Brain microvascular endothelial cell (primary cell): ENCODE results near the gene CD48.
A peak's percentile ranks its signal among the peaks of the same experiment; 100 is the strongest.

Experiments
- DNase-seq: peaks from one replicate; pipeline ENCODE4 v3.0.0-alpha.2; 2020
- H3K27ac ChIP-seq: fragments of 250-450 bp; sonication (Bioruptor Pico); 2 replicates; pipeline ENCODE4 v1.5.1; 2020; ENCODE audit warnings: mild to moderate bottlenecking, moderate library complexity
- H3K27me3 ChIP-seq: fragments of 250-450 bp; sonication (Bioruptor Pico); replicated peaks from 2 replicates; pipeline ENCODE4 v1.5.1; 2020; ENCODE audit warnings: mild to moderate bottlenecking
- H3K36me3 ChIP-seq: fragments of 250-450 bp; sonication (Bioruptor Pico); replicated peaks from 2 replicates; pipeline ENCODE4 v1.5.1; 2020; ENCODE audit warnings: mild to moderate bottlenecking
- H3K4me3 ChIP-seq: 2 replicates; pipeline ENCODE4 v1.5.1; 2011; ENCODE audit warnings: low read depth, mild to moderate bottlenecking, control low read depth, low read length, moderate library complexity
- CTCF ChIP-seq: IDR thresholded peaks from 2 replicates; pipeline ENCODE4 v1.5.1; 2011; ENCODE audit warnings: low read depth, mild to moderate bottlenecking, moderate library complexity, low read length, control low read depth, inconsistent platforms; ENCODE audit errors: missing control alignments
- in situ Hi-C: cut with HindIII; loops from 2 replicates; pipeline ENCODE4 v1.10.0; 2017; ENCODE audit warnings: low sequenced_read_pairs, low pct_ligation_motif_present

The CD48 gene

GRCh38 chr1:160637821-160638539 lies 73.6 kb downstream of the CD48 start:
- H3K27me3 ChIP-seq = no peaks in the 10 kb centered on the region
- in situ Hi-C loops = no loop called here
- no peak for TF ChIP-seq CTCF
- H3K36me3 ChIP-seq = no peaks in the 10 kb centered on the region
- no peak overlapping the region for H3K4me3 ChIP-seq
- DNase-seq = peak; percentile 3
- no peak overlapping the region for H3K27ac ChIP-seq

- DNase-seq = no peak
- no peak for TF ChIP-seq CTCF
- in situ Hi-C loops = no loop called here
- Histone ChIP-seq H3K27me3 (no peaks in the 10 kb centered on the region), H3K36me3 (no peaks in the 10 kb centered on the region), H3K4me3 (no peak overlapping the region), H3K27ac (no peak overlapping the region)
Observed at GRCh38 chr1:160637065-160637464, 74.6 kb downstream of the CD48 start.

GRCh38 chr1:160636547-160636946 lies 75.1 kb downstream of the CD48 start:
- Histone ChIP-seq H3K27ac (no peak overlapping the region), H3K36me3 (no peaks in the 10 kb centered on the region), H3K4me3 (no peak overlapping the region), H3K27me3 (no peaks in the 10 kb centered on the region)
- in situ Hi-C loops = no loop called here
- DNase-seq = no peak
- no peak for TF ChIP-seq CTCF

GRCh38 chr1:160636076-160636475 lies 75.5 kb downstream of the CD48 start:
- no peak for TF ChIP-seq CTCF
- no peaks in the 10 kb centered on the region for H3K27me3 ChIP-seq
- DNase-seq = no peak
- no peak overlapping the region for H3K27ac ChIP-seq
- H3K4me3 ChIP-seq = no peak overlapping the region
- in situ Hi-C loops = no loop called here
- no peaks in the 10 kb centered on the region for H3K36me3 ChIP-seq

- H3K27me3 ChIP-seq = no peaks in the 10 kb centered on the region
- in situ Hi-C loops = no loop called here
- no peak overlapping the region for H3K27ac ChIP-seq
- no peak overlapping the region for H3K4me3 ChIP-seq
- no peak for TF ChIP-seq CTCF
- no peak for DNase-seq
- H3K36me3 ChIP-seq = no peaks in the 10 kb centered on the region
Observed at GRCh38 chr1:160634543-160635491, 76.8 kb downstream of the CD48 start.
